Panc1 (cell line): ENCODE data around the gene OLFM3. TPM values are rescaled to one million over a fixed set of nuclear protein-coding genes. Genes with fewer than 3 reads are reported as not detected.

Source experiments
- ATAC-seq: fragments of 200-7000 bp; cut with Tn5 transposase; 2 replicates; pipeline ENCODE4 v1.9.1; 2020; ENCODE audit warnings: mild to moderate bottlenecking, moderate library complexity
- BruUV-seq: library from RNA; stranded (reverse); fragments of 400-500 nt; replicated peaks from 2 replicates; lab custom pipeline; 2021; lab: Mats Ljungman, UMichigan
- CTCF ChIA-PET: fragments of 300-600 bp; sonication (Branson Sonifier 250); formaldehyde crosslinking; loops from one replicate; lab custom pipeline; 2022; ENCODE audit warnings: antibody characterized with exemption; lab: Charles Lee
- POLR2A ChIA-PET: fragments of 300-600 bp; sonication (Branson Sonifier 250); formaldehyde crosslinking; loops from one replicate; lab custom pipeline; 2022; ENCODE audit warnings: antibody characterized with exemption; lab: Charles Lee
- DNase-seq: peaks from one replicate; pipeline ENCODE4 v3.0.0-alpha.2; 2010; ENCODE audit warnings: low read depth, low spot score
- H3K27ac ChIP-seq: 2 replicates; pipeline ENCODE4 v1.5.1; 2011; ENCODE audit warnings: mild to moderate bottlenecking, low read length, inconsistent platforms
- H3K27me3 ChIP-seq: fragments of 200-500 bp; sonication (Bioruptor generic); 2 replicates; pipeline ENCODE4 v1.6.0; 2014; ENCODE audit warnings: low read length, inconsistent platforms; ENCODE audit not compliant: control insufficient read depth, insufficient read depth
- H3K36me3 ChIP-seq: fragments of 200-500 bp; sonication (Bioruptor generic); 2 replicates; pipeline ENCODE4 v1.5.1; 2014; ENCODE audit warnings: inconsistent platforms, mild to moderate bottlenecking, low read length, moderate library complexity; ENCODE audit not compliant: control insufficient read depth, insufficient read depth
- H3K4me1 ChIP-seq: 2 replicates; pipeline ENCODE4 v1.5.1; 2011; ENCODE audit warnings: inconsistent platforms, mild to moderate bottlenecking, low read length, moderate library complexity; ENCODE audit not compliant: control insufficient read depth, insufficient read depth
- H3K4me3 ChIP-seq, 2 experiments: 2 replicates each; pipeline ENCODE4 v1.5.1; 2011 to 2012; ENCODE audit warnings: low read depth in 2 of 2, low read length in 2 of 2, mild to moderate bottlenecking in 2 of 2, inconsistent platforms in 1 of 2, moderate library complexity in 1 of 2
- H3K9me3 ChIP-seq: fragments of 200-500 bp; sonication (Bioruptor generic); 2 replicates; pipeline ENCODE4 v1.5.1; 2014; ENCODE audit warnings: low read depth, mild to moderate bottlenecking, inconsistent platforms, low read length, moderate library complexity; ENCODE audit not compliant: control insufficient read depth, insufficient read depth
- POLR2AphosphoS5 ChIP-seq: IDR thresholded peaks from 2 replicates; pipeline ENCODE4 v1.6.1; 2012; ENCODE audit warnings: mild to moderate bottlenecking, low read depth, low read length, moderate library complexity
- SIN3A ChIP-seq: IDR thresholded peaks from 2 replicates; pipeline ENCODE4 v1.6.1; 2012; ENCODE audit warnings: low read depth, mild to moderate bottlenecking, low read length, moderate library complexity, borderline replicate concordance; ENCODE audit not compliant: insufficient read depth
- TCF7L2 ChIP-seq: IDR thresholded peaks from 2 replicates; pipeline ENCODE4 v1.6.1; 2011; ENCODE audit warnings: mild to moderate bottlenecking, low read depth, low read length, inconsistent platforms
- in situ Hi-C: cut with HindIII; loops from 2 replicates; pipeline ENCODE4 v1.10.0; 2016; ENCODE audit warnings: low sequenced_read_pairs, low pct_unique_long_range_greater_than_20kb
- intact Hi-C: fragments of 100-400 bp; cut with micrococcal nuclease; formaldehyde crosslinking; loops from one replicate; pipeline ENCODE4 v1.10.0; 2022; ENCODE audit not compliant: unreplicated experiment
- total RNA-seq: library from RNA; stranded (reverse); gene quantifications from one replicate; pipeline ENCODE4 v1.2.1, GENCODE V29; 2021; ENCODE audit not compliant: unreplicated experiment
- TF ChIP-seq, protein P1 (sequence below): fragments of 450-650 bp; IDR thresholded peaks from 2 replicates; pipeline ENCODE4 v1.5.1; 2017; ENCODE audit warnings: mild to moderate bottlenecking
- TF ChIP-seq, protein P2 (sequence below), 2 experiments: IDR thresholded peaks; 2 replicates each; pipeline ENCODE4 v1.6.1; 2011 to 2012; ENCODE audit warnings: low read depth in 2 of 2, control low read depth in 1 of 2, low read length in 1 of 2, mild to moderate bottlenecking in 1 of 2, moderate library complexity in 1 of 2; ENCODE audit not compliant: insufficient read depth in 1 of 2

The OLFM3 gene
- total RNA-seq, 1 experiment from 2014 or later = not detected

DNA sequence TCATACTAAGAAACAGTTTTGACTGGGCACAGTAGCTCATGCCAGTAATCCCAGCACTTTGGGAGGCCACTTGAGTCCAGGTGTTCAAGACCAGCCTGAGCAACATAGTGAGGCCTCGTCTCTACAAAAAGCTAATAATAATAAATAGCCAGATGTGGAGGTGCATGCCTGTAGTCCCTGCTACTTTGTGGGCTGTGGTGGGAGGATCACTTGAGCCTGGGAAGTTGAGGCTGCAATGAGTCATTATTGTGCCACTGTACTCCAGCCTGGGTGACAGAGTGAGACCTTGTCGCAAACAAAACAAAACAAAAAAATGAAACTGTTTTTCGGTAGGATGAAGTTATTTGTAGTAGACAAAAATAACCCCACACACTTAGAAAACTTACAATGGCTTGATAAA is 19.0 kb upstream of the OLFM3 start:
- DNase-seq (no peak), ATAC-seq (no peak)
- Histone ChIP-seq H3K4me1 (no peaks in the 10 kb centered on the region), H3K27me3 (no peaks in the 10 kb centered on the region), H3K4me3 (no peak overlapping the region), H3K36me3 (no peaks in the 10 kb centered on the region), H3K27ac (no peak overlapping the region), H3K9me3 (no peaks in the 10 kb centered on the region)
- in situ Hi-C loops (no loop called here), intact Hi-C loops (no loop called here)
- TF ChIP-seq, protein P1, sequence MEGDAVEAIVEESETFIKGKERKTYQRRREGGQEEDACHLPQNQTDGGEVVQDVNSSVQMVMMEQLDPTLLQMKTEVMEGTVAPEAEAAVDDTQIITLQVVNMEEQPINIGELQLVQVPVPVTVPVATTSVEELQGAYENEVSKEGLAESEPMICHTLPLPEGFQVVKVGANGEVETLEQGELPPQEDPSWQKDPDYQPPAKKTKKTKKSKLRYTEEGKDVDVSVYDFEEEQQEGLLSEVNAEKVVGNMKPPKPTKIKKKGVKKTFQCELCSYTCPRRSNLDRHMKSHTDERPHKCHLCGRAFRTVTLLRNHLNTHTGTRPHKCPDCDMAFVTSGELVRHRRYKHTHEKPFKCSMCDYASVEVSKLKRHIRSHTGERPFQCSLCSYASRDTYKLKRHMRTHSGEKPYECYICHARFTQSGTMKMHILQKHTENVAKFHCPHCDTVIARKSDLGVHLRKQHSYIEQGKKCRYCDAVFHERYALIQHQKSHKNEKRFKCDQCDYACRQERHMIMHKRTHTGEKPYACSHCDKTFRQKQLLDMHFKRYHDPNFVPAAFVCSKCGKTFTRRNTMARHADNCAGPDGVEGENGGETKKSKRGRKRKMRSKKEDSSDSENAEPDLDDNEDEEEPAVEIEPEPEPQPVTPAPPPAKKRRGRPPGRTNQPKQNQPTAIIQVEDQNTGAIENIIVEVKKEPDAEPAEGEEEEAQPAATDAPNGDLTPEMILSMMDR = no peak
- TF ChIP-seq, protein P2, sequence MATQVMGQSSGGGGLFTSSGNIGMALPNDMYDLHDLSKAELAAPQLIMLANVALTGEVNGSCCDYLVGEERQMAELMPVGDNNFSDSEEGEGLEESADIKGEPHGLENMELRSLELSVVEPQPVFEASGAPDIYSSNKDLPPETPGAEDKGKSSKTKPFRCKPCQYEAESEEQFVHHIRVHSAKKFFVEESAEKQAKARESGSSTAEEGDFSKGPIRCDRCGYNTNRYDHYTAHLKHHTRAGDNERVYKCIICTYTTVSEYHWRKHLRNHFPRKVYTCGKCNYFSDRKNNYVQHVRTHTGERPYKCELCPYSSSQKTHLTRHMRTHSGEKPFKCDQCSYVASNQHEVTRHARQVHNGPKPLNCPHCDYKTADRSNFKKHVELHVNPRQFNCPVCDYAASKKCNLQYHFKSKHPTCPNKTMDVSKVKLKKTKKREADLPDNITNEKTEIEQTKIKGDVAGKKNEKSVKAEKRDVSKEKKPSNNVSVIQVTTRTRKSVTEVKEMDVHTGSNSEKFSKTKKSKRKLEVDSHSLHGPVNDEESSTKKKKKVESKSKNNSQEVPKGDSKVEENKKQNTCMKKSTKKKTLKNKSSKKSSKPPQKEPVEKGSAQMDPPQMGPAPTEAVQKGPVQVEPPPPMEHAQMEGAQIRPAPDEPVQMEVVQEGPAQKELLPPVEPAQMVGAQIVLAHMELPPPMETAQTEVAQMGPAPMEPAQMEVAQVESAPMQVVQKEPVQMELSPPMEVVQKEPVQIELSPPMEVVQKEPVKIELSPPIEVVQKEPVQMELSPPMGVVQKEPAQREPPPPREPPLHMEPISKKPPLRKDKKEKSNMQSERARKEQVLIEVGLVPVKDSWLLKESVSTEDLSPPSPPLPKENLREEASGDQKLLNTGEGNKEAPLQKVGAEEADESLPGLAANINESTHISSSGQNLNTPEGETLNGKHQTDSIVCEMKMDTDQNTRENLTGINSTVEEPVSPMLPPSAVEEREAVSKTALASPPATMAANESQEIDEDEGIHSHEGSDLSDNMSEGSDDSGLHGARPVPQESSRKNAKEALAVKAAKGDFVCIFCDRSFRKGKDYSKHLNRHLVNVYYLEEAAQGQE (IDR thresholded peaks at IDR 0.05; ENCODE audit: insufficient read depth in 1 of 2, low read depth in 2 of 2, low read length in 1 of 2) = no peak
- TF ChIP-seq POLR2AphosphoS5 (no peak), TCF7L2 (no peak), SIN3A (no peak)
- ChIA-PET CTCF (no interaction called here), POLR2A (no interaction called here)
- BruUV-seq = no TSS peak

DNA sequence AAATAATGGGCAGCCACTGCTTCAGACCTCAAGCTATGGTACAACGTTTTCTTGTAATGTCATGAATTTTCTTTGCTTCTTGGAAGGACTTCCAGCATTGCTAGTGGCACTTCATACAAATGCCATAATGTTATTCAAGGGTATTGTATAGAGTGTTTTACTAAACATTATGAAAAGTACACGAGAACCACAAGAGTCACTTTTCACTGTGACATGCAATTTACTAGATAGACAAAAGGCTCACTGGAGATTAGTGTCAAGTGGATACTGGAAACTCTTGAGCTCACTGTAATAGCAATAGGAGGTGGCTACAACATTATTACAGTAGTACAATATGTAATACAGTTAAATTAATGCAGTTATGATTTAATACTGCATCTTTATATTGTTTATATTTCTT is 5.3 kb upstream of the OLFM3 start:
- no peaks in the 10 kb centered on the region for H3K36me3 ChIP-seq
- POLR2A ChIA-PET = no interaction called here
- H3K27me3 ChIP-seq = no peaks in the 10 kb centered on the region
- intact Hi-C loops (no loop called here), in situ Hi-C loops (no loop called here)
- CTCF ChIA-PET = no interaction called here
- no peak overlapping the region for H3K4me3 ChIP-seq
- no peak overlapping the region for H3K27ac ChIP-seq
- no peak for DNase-seq
- no peaks in the 10 kb centered on the region for H3K4me1 ChIP-seq
- no peak for TF ChIP-seq TCF7L2
- no peak for TF ChIP-seq POLR2AphosphoS5
- TF ChIP-seq SIN3A = no peak
- TF ChIP-seq, protein P2 (IDR thresholded peaks at IDR 0.05; ENCODE audit: insufficient read depth in 1 of 2, low read depth in 2 of 2, low read length in 1 of 2) = no peak
- TF ChIP-seq, protein P1 = no peak
- BruUV-seq = no TSS peak
- ATAC-seq = no peak
- H3K9me3 ChIP-seq = no peaks in the 10 kb centered on the region
